NCI-H1417 (cell line): Measurements from ENCODE around the gene SLC9C1.

Experiments used
- DNase-seq, 3 experiments: peaks; one replicate each; lab custom pipeline; 2025; lab: John Stamatoyannopoulos, UW

SLC9C1 gene

DNA sequence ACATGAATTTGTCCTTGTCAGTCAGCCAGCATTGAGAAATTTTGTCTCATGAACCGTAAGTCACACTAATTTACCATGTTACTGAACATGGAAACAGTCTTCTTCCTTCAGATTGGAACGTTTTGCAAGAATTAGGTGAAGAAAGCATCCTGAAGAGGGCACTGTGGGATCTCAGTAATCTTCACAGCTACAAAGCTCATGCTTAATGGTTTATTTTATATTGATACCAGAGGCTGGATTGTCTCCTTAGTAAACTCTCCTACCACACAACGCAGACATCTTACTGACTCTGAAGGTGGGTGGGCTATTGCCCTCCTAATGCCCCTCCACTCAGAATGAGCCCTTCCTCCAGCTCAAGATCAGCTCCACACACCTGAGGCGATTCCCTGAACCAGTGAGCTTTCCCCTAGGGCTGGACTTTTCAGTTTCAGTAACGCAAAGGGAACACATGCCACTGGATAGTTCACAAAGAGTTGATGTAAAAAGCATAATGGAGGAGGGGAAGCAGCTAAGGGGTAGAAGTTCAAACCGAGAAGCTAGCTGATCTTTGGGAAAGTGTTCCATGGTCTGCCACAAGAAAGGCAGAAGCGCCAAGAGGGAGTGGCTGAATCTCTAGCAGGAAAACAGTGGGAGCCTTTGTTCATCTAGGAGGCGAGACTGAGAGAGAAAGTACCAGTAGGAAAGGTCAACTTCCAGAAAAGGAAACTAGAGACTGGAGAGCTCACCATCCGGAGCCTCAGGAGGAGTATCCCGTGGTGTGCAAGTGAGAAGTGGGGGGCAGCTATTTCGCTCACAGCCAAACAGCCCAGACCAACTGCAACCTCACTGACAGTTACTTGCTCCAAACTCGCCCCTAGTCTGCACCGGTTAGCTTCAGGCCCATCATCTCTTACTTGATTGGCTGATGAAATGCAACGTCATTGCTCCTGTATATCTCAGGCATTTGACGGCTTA is at the start of gene SLC9C1:
TSS of gene SLC9C1 (minus strand) at position 849 of the 954 bp plus-strand sequence. CDS start 7,425 bp downstream, outside the sequence.
- peak; percentile 37 to 81 (median 46) for DNase-seq

DNA sequence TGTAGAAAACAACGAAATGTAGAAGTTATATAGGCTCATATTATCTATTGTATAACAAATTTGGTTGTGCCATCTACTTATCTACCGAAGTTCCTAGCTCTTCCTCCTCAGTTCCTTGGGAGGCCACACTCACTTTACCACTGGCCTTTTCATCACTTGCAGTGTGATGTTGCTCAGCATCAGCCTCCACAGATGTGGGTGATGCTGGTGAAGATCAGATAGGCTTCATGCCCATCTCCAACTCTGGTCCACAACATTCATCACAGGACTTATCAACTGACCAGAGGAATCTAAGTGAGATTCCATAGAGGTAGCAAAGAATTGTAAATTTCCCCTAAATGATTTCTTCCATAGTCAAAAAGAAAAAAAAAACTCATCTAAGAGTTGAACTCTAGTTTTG is 47.4 kb upstream of the SLC9C1 start:
- no peak for DNase-seq

GRCh38 chr3:112339609-112340008 is 45.6 kb upstream of the SLC9C1 start:
- DNase-seq = no peak

- DNase-seq = no peak
Measured at GRCh38 chr3:112339134-112339533, 45.1 kb upstream of the SLC9C1 start.

GRCh38 chr3:112338727-112339056 is 44.7 kb upstream of the SLC9C1 start:
- no peak for DNase-seq

DNA sequence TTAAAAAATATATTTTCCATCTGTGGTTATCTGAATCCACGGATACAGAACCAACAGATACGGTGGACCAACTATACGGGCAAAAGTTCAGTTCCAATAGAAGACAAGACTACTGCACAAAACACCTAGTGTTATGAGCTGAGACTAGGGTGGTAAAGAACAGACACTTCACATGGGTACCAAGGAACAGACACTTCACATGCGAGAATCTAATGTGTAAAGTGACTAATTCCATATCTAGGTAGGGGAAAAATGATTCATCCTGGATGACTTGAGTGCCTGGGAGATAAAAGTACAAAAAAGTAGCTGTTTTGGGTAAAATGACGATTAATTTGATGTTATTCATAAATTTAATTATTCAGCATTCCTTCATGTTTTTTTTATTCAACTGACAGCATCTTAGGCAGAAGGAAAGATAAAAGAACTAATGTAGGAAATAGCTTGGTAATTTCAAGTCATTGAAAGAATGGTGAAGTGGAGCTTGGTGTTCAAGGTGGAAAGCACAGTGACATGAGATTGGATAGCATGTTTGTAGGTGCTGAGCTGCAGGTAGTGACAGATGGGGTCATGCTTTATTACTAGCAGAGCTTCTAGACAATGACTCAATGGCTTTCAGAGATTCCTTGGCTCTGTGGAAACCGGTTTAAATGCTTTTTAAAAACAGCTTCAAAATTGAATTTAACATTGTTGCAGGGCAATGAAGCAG is 44.2 kb upstream of the SLC9C1 start:
- DNase-seq = no peak

GRCh38 chr3:112335434-112335781 is 41.4 kb upstream of the SLC9C1 start:
- DNase-seq = no peak

DNA sequence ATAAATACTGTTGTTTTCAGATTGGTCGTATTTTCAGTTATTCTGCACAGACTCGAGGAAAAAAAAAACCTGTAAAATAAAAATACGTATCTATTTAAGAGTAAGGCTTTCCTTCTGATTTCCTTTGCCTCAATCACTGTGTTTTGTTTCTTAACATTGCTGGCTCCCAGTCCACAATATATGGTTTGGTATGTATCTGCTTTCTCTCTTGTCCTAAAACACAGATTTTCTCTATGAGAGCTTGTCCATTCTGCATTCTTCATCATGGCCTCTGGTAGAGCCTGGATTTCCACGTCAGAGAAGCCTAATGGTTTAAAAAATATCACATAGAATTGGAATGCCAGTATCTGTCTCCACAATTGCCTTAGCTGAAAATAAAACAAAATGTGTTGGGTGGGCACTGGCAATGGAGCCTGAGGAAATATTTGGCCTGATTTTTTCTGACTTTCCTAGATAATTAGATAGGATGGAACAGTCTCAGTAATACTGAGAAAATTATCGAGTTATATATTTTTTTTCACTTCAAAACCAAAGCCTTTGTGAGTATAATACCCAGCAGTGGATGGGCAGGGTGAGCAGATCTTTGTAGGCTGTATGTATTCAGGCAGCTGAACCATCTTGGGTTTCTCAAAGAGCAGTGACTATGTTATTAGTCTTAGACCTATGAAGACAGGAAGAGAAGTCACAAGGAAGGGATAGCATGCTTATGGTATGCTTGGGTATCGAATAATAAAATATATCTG is 40.8 kb upstream of the SLC9C1 start:
- peak in 1 of 3 experiments; percentile 58 for DNase-seq

- DNase-seq = peak in 2 of 3 experiments; percentile 93
Measured at GRCh38 chr3:112333381-112334317, 39.6 kb upstream of the SLC9C1 start.

- DNase-seq = peak; percentile 4 to 93 (median 93)
Measured at GRCh38 chr3:112333002-112333380, 39.0 kb upstream of the SLC9C1 start, which contains the start of gene CD200. Gene CD200 (plus strand): TSS chr3:112333156. CDS start chr3:112333213, 57 bp downstream.

- DNase-seq = no peak
Measured at GRCh38 chr3:112331851-112332250, 37.8 kb upstream of the SLC9C1 start.

GRCh38 chr3:112327371-112327951 is 33.4 kb upstream of the SLC9C1 start:
- peak; percentile 10 to 83 (median 25) for DNase-seq

- DNase-seq = peak in 1 of 3 experiments; percentile 60
Measured at GRCh38 chr3:112321867-112322652, 28.0 kb upstream of the SLC9C1 start.

DNA sequence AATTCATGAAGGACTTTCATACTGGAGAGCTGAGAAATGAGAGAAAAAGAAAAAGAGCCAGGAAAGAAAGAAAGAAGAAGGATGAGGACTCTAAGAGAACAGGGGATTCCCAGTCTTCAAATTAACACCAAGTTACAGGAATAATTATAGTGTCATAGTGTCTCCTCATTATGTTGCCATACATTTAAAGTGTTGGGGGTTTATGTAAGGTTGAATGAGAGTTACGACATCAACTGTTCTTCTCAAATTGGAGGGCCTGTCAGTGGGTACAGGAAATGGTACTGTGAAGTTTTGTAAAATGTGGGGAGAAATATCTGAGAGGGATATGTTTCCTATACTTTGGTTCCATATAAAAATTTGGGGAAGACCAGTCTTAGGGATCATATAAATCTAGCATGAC is 26.7 kb upstream of the SLC9C1 start:
- DNase-seq = peak in 1 of 3 experiments; percentile 18

DNA sequence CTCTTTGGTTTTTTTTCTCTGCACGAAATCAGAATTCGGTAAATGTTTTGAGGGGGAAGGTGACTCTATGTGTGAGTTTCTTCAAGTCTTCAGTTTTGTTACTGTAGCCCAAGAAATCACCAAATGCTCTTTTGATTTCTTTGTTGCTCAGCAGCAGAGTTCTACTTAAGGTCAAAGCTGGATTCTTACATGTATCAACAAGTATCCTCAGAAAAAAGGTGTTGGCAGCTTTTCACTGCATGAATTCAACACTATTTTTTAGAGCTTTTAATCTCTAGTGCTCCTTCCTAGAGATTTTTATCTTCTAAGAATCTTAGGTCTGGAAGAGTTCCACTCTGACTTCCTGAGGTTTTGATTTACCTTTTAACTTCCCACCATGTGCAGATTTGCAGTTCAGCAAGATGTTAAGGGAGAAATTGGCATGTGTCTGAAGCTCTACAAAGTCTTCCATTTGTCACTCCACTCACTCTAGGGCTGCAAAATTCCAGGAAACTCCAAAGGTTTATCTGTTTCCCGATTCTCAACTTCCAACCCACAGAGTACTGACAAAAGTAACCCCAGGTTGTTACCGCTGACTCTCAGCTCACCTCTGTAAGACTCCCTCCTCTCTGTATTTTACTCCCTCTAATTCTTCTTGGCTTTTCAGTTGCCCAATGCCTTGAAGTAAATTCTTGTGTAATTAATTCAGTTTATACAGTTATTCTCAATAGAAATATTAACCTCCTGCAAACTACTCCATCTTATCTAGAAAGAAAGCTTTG is 25.7 kb upstream of the SLC9C1 start:
- no peak for DNase-seq

- DNase-seq = no peak
Measured at GRCh38 chr3:112315791-112316190, 21.8 kb upstream of the SLC9C1 start.

DNA sequence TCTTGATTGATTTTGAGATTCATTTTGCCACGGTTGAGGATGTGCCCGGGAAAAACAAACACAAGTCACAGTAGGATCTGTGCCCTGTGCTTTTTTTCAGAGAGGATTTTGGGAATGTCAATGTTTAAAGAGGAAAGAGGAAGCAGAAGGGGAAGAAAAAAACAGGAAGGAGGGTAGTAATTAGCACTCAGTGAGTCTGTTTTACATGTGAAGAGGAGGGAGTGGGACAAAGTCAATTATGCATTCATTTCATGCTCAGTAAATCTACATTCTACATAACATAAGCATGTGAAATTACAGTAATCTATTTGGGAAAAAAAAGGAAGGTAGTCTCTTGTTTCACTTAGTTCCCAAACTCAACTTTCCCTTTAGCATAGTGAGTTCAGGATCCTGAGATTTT is 20.6 kb upstream of the SLC9C1 start:
- peak in 1 of 3 experiments; percentile 24 for DNase-seq

GRCh38 chr3:112308151-112308911 is 14.3 kb upstream of the SLC9C1 start:
- peak; percentile 31 to 70 (median 44) for DNase-seq
